CD4-positive, alpha-beta T cell treated with Interleukin-15 for 4 hours (primary cell): ENCODE results near the gene HPCAL1.

Experiments used
- DNase-seq: peaks from one replicate; pipeline ENCODE4 v3.0.0-alpha.2; 2020; ENCODE audit warnings: low spot score

The HPCAL1 gene

GRCh38 chr2:10355471-10356438 is 53.1 kb downstream of the HPCAL1 start:
- no peak for DNase-seq

GRCh38 chr2:10356439-10356811 is 53.7 kb downstream of the HPCAL1 start:
- no peak for DNase-seq

GRCh38 chr2:10357193-10358169 is 54.8 kb downstream of the HPCAL1 start:
- DNase-seq: no peak

GRCh38 chr2:10359246-10359645 is 56.5 kb downstream of the HPCAL1 start:
- DNase-seq: no peak

GRCh38 chr2:10359731-10360329 is 57.1 kb downstream of the HPCAL1 start:
- DNase-seq: no peak

GRCh38 chr2:10360460-10360849 is 57.8 kb downstream of the HPCAL1 start:
- no peak for DNase-seq

GRCh38 chr2:10360850-10361588 is 58.3 kb downstream of the HPCAL1 start:
- no peak for DNase-seq

- DNase-seq: no peak
Observed at GRCh38 chr2:10362096-10362897, 59.6 kb downstream of the HPCAL1 start.

- DNase-seq: no peak
Observed at GRCh38 chr2:10362898-10363454, 60.3 kb downstream of the HPCAL1 start.

GRCh38 chr2:10363861-10364610 is 61.3 kb downstream of the HPCAL1 start:
- no peak for DNase-seq

GRCh38 chr2:10365412-10365811 is 62.7 kb downstream of the HPCAL1 start:
- no peak for DNase-seq

- DNase-seq: no peak
Observed at GRCh38 chr2:10366601-10367270, 64.0 kb downstream of the HPCAL1 start.

GRCh38 chr2:10367472-10368439 is 65.1 kb downstream of the HPCAL1 start:
- no peak for DNase-seq

- no peak for DNase-seq
Observed at GRCh38 chr2:10368491-10369231, 66.0 kb downstream of the HPCAL1 start.

GRCh38 chr2:10369269-10370255 is 66.9 kb downstream of the HPCAL1 start:
- no peak for DNase-seq

GRCh38 chr2:10370390-10370789 is 67.7 kb downstream of the HPCAL1 start:
- DNase-seq: no peak
